HG02571 (cell line): ENCODE measurements around the gene CLSTN3.

Experiments
- ATAC-seq: cut with Tn5 transposase; IDR thresholded peaks from one replicate; pipeline ENCODE4 v1.9.1; 2021; ENCODE audit warnings: mild to moderate bottlenecking, moderate library complexity; ENCODE audit not compliant: unreplicated experiment

Gene CLSTN3

DNA sequence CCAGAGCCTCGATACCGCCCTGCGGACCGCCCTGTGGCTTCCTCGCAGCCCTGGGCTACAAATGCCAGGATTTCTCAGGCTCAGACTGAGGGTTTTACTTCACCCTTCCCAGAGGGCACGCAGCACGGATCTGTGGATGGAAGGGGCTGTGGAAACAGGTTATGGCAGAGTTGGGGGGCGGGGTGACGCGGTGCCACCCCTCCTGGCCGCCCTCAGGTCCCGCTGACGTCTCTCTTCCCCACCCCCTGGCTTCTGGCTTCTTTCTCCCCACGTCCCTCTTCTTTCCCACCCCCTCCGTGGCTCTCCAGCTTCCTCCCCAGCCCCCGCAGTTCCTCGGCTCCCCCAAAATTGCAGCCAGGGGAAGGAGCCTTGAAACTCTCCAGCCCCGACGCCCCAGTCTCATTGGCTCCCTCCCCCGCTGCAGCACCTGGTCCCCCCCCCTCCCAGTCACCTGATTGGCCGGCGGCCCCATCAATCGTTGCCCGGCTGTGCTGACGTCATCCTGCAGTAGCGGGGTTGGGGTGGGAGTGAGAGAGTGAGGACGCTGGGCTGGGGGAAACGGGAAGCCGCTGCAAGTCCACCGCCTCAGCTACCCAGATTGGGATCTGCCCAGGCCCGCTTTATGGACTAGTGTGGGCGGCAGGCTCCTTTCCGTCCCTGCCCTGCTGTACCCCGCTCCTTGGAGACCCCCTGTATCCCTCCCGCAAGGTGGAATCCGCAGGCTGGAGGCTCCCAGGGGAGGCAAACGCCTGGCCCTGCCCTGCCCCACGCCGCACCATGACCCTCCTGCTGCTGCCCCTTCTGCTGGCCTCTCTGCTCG lies at the start of gene CLSTN3:
Gene CLSTN3 (plus strand): TSS at position 500 of the 820 bp plus-strand sequence. CDS start 278 bp downstream, at position 778.
- peak; percentile 81 for ATAC-seq

GRCh38 chr12:7081037-7081436 lies 49.1 kb upstream of the CLSTN3 start:
- ATAC-seq, result no peak

DNA sequence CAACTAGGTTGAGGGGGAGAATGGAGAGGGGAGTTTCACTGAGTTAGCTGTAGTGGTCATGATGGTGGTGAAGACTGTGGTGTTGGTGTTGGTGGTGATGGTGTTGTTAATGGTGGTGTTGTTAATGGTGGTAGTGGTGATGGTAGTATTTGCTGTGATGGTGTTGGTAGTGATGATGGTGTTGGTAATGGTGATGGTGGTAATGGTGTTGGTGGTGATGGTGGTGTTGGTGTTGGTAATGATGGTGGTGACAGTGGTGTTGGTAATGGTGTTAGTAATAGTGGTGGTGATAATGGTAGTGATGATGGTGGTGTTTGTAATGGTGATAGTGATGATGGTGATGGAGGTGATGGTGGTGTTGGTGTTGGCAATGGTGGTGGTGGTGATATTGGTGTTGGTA lies 47.0 kb upstream of the CLSTN3 start:
- no peak for ATAC-seq

GRCh38 chr12:7089196-7089871 lies 40.8 kb upstream of the CLSTN3 start:
- no peak for ATAC-seq

- no peak for ATAC-seq
Measured at GRCh38 chr12:7090222-7090998, 39.8 kb upstream of the CLSTN3 start.

- ATAC-seq, result no peak
Measured at GRCh38 chr12:7091171-7091570, 39.0 kb upstream of the CLSTN3 start.

GRCh38 chr12:7091660-7092228 lies 38.4 kb upstream of the CLSTN3 start:
- no peak for ATAC-seq

GRCh38 chr12:7092229-7092985 lies 37.8 kb upstream of the CLSTN3 start, which contains the start of gene C1R:
Gene C1R (minus strand): TSS chr12:7092445. CDS start chr12:7092388, 57 bp downstream.
- ATAC-seq, result no peak

- ATAC-seq, result no peak
Measured at GRCh38 chr12:7092986-7093460, 37.1 kb upstream of the CLSTN3 start.

DNA sequence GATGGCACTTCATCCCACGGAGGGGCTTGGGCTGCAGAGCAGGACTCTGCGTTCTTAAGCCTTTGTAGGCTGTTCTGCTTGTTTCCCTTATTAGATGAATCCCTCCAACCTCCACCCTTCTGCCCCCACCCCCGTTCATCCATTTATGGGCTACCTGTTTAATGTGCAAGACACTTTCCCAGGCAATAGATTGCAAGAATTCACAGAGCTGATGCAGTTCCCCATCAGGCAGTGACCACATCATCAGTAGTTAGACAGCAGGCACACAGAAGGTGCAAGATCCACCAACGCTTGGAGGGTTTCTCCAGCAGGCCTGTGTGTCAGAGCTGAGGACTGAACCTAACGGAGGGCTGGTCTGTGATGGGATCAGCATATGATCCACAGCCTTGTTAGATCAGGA lies 36.7 kb upstream of the CLSTN3 start:
- ATAC-seq, result no peak

DNA sequence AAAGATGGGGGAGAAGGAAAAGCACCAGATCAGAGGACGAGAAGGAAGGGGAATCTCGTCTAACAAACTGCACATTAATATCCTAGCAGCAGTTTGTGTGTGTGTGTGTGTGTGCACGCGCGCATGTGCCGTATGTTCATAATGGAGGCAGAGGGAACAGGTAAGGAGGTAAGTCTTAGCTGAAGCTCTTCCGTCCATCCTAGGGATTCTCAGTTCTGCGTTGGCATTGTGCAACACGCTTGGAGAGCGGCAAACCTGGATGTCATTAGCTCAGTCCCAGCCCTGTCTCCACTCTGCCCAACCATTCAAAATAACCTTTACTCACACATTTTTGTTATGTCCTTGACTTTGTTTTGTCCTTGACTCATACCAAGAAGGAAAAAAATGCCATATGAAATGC lies 36.3 kb upstream of the CLSTN3 start:
- ATAC-seq, result no peak

- no peak for ATAC-seq
Measured at GRCh38 chr12:7096006-7096932, 33.9 kb upstream of the CLSTN3 start.

GRCh38 chr12:7096979-7097378 lies 33.2 kb upstream of the CLSTN3 start:
- no peak for ATAC-seq

DNA sequence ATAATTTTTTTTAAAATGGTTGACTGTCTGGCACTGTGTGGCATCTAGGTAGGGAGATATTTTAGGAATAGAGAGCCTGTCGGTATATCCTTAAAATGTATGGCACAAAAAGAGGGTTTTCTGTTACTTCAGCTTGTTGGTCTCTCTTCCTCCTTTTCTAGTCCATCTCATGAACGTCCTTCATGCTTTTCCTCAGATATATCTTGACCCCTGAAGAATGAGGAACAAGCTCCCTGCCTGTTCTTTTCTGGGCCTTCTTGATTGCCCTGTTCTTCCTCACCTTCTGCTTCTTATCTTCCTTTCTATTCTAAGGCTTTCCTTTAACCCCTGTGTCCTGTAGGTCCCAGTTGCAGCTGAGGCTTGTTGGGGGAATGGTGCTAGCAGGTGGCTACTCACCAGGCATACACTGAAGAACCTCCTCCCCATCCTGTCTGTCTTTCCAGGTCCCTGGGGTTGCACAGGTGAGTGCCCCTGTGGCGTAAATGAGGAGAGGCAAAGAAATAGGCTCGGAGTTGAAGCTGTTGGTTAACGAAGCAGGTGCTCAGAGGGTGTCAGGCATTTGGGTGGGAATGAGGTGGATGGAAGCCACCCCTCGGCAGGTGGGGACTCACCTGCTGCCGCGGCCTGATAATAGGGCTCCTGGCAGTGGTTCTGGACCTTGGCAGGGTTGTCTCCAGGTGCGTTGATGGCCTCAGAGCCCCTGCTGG lies 30.7 kb upstream of the CLSTN3 start:
- ATAC-seq, result no peak

DNA sequence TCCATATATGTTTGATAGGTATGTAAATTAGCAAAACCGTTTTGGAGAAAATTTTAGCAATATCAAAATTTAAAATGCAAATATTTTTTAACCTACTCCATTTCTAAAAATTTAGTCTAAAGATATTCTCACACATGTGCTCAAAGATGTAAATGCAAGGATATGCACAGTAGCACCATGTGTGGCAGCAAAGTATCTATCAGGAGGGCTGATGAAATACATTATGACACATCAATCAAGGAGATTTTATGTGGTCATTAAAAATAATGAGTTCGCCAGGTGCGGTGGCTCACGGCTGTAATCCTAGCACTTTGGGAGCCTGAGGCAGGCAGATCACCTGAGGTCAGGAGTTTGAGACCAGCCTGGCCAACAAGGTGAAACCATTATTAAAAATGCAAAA lies 29.9 kb upstream of the CLSTN3 start:
- ATAC-seq, result no peak

DNA sequence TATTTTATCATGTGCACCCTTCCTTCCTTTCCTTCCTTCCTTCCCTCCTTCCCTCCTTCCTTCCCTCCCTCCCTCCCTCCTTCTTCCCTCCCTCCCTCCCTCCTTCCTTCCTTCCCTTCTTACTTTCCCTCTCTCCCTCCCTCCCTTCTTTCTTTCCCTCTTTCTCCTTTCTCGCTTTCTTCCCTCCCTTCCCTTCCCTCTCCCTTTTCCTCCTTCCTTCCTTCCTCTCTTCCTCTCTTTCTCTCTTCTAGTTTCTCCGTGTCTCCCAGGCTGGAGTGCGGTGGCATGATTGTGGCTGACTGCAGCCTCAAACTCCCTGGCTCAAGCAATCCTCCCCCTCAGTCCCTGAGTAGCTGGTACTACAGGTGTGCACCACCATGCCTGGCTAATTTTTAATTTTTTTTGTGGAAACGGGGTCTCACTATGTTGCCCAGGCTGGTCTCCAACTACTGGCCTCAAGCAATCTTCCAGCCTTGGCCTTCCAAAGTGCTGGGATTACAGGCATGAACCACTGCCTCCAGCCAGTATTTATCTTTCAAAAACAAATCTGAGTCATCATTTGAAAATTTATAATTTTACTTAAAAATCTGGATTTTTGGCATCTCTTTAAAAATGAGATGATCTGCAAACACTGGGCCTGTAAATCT lies 29.0 kb upstream of the CLSTN3 start:
- ATAC-seq, result no peak

GRCh38 chr12:7101694-7102131 lies 28.5 kb upstream of the CLSTN3 start:
- no peak for ATAC-seq

GRCh38 chr12:7102582-7102981 lies 27.6 kb upstream of the CLSTN3 start:
- ATAC-seq, result no peak
